GM10266 (cell line): Measurements from ENCODE around the gene LOX.

Source experiments
- DNase-seq: peaks from one replicate; pipeline ENCODE4 v3.0.0; 2012; ENCODE audit errors: extremely low spot score
- TF ChIP-seq, protein P1 (sequence below): IDR thresholded peaks from 2 replicates; pipeline ENCODE4 v1.5.1; 2012; ENCODE audit warnings: mild to moderate bottlenecking, low read depth; ENCODE audit not compliant: control insufficient read depth, insufficient read depth; ENCODE audit errors: missing control alignments

The LOX gene

GRCh38 chr5:122110987-122111386, 32.9 kb upstream of the LOX start:
- TF ChIP-seq, protein P1, sequence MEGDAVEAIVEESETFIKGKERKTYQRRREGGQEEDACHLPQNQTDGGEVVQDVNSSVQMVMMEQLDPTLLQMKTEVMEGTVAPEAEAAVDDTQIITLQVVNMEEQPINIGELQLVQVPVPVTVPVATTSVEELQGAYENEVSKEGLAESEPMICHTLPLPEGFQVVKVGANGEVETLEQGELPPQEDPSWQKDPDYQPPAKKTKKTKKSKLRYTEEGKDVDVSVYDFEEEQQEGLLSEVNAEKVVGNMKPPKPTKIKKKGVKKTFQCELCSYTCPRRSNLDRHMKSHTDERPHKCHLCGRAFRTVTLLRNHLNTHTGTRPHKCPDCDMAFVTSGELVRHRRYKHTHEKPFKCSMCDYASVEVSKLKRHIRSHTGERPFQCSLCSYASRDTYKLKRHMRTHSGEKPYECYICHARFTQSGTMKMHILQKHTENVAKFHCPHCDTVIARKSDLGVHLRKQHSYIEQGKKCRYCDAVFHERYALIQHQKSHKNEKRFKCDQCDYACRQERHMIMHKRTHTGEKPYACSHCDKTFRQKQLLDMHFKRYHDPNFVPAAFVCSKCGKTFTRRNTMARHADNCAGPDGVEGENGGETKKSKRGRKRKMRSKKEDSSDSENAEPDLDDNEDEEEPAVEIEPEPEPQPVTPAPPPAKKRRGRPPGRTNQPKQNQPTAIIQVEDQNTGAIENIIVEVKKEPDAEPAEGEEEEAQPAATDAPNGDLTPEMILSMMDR = no peak

DNA sequence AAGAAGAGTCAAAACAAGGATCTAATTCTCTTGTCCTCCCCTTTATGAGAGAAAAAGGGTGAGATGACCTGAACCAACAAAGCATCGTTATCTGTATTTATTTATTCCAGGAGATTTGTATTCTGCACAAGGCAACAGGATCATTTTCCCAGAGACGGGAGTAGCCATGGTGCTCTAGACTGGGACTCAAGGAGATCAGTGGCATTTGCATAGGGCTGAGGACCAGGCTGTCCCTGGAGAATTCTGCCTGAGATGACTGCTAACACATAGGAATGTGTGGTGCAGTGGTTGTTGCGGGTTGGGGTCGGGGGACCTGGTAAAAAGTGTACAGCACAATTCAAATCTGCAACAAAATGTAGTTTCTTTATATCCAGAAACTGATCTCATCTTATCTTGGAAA, 29.0 kb upstream of the LOX start:
- no peak for DNase-seq
- TF ChIP-seq, protein P1 = no peak

More at GRCh38 chr5:122110987-122111386, 32.9 kb upstream of the LOX start:
- DNase-seq = no peak

- TF ChIP-seq, protein P1 = no peak
- no peak for DNase-seq
These were observed 27.9 kb upstream of the LOX start for GRCh38 chr5:122105909-122106308.

DNA sequence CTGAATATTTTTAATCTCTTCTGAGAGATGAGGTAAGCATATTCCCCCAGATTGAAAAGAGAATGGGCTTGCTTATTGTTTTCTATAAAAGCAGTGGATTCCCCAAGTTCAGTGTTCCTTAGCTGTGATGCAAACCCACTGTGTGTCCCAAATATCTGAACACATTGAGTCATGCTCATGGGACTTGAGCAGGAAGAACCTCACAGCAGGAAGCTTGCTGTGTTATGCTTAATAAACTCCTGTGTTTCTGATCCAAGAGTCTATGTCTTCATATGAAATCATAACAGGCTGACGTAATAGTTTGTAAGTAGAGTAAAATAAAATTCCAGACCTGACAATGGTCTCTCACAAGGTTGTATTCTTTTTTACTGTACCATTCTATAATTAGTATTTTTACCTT, 24.8 kb upstream of the LOX start:
- no peak for DNase-seq
- TF ChIP-seq, protein P1 = no peak

DNA sequence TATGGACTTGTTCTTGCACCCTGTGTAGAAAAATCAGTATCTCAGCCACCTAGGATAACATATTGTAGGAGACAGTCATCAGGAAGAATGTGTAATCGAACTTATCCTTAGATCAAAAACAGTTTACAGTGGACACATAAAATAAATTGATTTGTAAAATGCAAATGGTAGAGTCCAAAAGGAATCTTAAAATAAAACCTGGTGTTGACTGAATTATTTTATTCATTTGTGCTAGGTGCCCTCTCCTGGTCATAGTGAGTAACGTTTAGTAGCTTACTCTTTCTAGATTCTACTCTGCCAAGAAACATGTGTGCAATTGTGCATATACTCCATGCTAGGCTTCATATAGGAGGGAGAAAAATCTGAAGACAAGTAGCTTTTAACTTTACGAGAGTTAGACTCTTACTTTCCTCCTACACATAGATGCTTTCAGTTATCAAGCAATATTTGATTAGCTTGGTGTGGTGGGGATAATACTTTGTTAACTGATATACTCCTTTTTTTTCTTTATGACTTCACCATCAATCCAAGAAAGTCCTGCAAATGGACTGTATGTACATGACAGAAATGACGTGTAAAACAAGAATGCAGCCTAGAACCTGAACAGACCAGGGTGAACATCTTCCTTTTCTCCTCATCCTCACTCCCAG, 23.7 kb upstream of the LOX start:
- TF ChIP-seq, protein P1 = peak; percentile 59
- no peak for DNase-seq

- TF ChIP-seq, protein P1 = no peak
- no peak for DNase-seq
These were observed 21.2 kb upstream of the LOX start for GRCh38 chr5:122099060-122099790.

- DNase-seq = no peak
- TF ChIP-seq, protein P1 = no peak
These were observed 19.3 kb upstream of the LOX start for GRCh38 chr5:122097391-122097790.
